Kidney (tissue), 14 donors: ENCODE results near the gene ITGA4. TPM values are rescaled to one million over a fixed set of nuclear protein-coding genes. Genes with fewer than 3 reads are reported as not detected.

Experiments
- DNase-seq, 5 donors: peaks; one replicate each; pipeline ENCODE4 v3.0.0-alpha.2; 2013 to 2020
- FAIRE-seq: peaks from 2 replicates; lab custom pipeline; 2012; peaks lifted over from hg19 to GRCh38; lab: Jason Lieb, UNC
- H3K27ac ChIP-seq, 2 donors: one replicate each; pipeline ENCODE4 v1.7.0; 2013; ENCODE audit warnings: low read depth in 2 of 2, low read length in 2 of 2, inconsistent platforms in 1 of 2
- H3K27me3 ChIP-seq: one replicate; pipeline ENCODE4 v1.7.1; 2013; ENCODE audit warnings: low read length, inconsistent platforms; ENCODE audit not compliant: control insufficient read depth, insufficient read depth
- H3K36me3 ChIP-seq, 3 donors: one replicate each; pipeline versions ENCODE4 v1.7.0 to v1.7.1; 2013; ENCODE audit warnings: low read length in 3 of 3, control low read depth in 1 of 3, inconsistent platforms in 1 of 3; ENCODE audit not compliant: insufficient read depth in 3 of 3, control insufficient read depth in 2 of 3
- H3K4me1 ChIP-seq, 3 donors: one replicate each; pipeline versions ENCODE4 v1.7.0 to v1.7.1; 2013; ENCODE audit warnings: low read length in 3 of 3, inconsistent platforms in 1 of 3, low read depth in 1 of 3; ENCODE audit not compliant: control insufficient read depth in 2 of 3, insufficient read depth in 2 of 3
- H3K4me3 ChIP-seq, 3 donors: one replicate each; pipeline versions ENCODE4 v1.7.0 to v1.8.1; 2013; ENCODE audit warnings: low read length in 3 of 3, control low read depth in 1 of 3, inconsistent platforms in 1 of 3
- H3K9ac ChIP-seq, 3 donors: one replicate each; pipeline versions ENCODE4 v1.7.0 to v1.7.1; 2013; ENCODE audit warnings: low read length in 3 of 3, control low read depth in 1 of 3, inconsistent platforms in 1 of 3
- H3K9me3 ChIP-seq, 3 donors: one replicate each; pipeline versions ENCODE4 v1.7.0 to v1.7.1; 2013; ENCODE audit warnings: low read length in 3 of 3, control low read depth in 1 of 3, inconsistent platforms in 1 of 3; ENCODE audit not compliant: control insufficient read depth in 2 of 3, insufficient read depth in 1 of 3
- intact Hi-C: fragments of 100-400 bp; cut with DNase I; formaldehyde crosslinking; loops from one replicate; pipeline ENCODE4 v1.11.1; 2022
- polyA plus RNA-seq: library from polyadenylated mRNA; stranded (reverse); fragments of 350-450 nt; fragmentation: Illumina TruSeq; extraction: RNeasy Lipid Tissue Mini Kit (QIAGEN cat#74804); gene quantifications from one replicate; pipeline ENCODE4 v1.2.3, GENCODE V29; 2014; ENCODE audit warnings: low read depth, low replicate concordance; ENCODE audit not compliant: insufficient read depth
- total RNA-seq: library from RNA; stranded (reverse); fragmentation: NEBNext Ultra II Directional; extraction: Animal tissue kit (Norgen Biotek cat#: 25700); gene quantifications from one replicate; pipeline ENCODE4 v1.2.1, GENCODE V29; 2021
- TF ChIP-seq, protein P1 (sequence below): IDR thresholded peaks from 3 replicates; pipeline ENCODE4 v1.5.1; 2012; ENCODE audit warnings: mild to moderate bottlenecking, moderate library complexity, borderline replicate concordance; ENCODE audit not compliant: insufficient read depth; ENCODE audit errors: extremely low read depth
- donor health status: control.
- donor health status: control.
- donor health status: control.
- donor health status: control.
- donor health status: control.
- donor health status: DM: yes; HTN: yes; CAD: no.
- donor health status: Normal renal cell carcinoma (clear cell type).

The ITGA4 gene
- total and polyA plus RNA-seq, 2 donors from 2014 or later: 0.39 to 23.5 TPM

DNA sequence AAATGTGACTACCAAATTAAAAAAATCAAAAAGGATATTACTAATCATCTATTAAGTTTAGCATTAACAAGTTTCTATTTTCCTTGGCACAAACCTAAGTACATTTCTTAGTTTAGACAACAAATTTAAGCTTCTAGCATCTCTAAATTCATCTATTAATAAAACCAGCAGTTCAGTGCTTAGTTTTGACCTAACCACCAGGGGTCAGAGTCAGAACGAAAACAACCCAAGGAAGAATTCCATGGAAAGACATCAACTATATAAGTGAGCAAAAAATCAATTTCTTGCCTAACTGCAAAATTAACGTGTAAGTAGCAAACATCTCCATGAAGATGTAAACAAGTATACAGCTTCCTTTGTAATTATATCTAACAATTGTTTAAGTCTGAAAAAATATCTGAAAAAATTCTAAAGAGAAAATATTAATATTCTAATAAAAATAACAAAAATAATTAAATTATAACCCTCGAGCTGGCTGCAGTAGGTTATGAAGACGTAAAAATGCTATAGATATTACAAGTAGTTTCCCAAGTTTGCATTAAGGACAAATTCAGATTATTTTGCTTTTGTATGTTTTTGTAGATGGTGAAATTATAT lies 116.1 kb downstream of the ITGA4 start:
- no peaks in the 10 kb centered on the region for H3K27me3 ChIP-seq
- TF ChIP-seq, protein P1, sequence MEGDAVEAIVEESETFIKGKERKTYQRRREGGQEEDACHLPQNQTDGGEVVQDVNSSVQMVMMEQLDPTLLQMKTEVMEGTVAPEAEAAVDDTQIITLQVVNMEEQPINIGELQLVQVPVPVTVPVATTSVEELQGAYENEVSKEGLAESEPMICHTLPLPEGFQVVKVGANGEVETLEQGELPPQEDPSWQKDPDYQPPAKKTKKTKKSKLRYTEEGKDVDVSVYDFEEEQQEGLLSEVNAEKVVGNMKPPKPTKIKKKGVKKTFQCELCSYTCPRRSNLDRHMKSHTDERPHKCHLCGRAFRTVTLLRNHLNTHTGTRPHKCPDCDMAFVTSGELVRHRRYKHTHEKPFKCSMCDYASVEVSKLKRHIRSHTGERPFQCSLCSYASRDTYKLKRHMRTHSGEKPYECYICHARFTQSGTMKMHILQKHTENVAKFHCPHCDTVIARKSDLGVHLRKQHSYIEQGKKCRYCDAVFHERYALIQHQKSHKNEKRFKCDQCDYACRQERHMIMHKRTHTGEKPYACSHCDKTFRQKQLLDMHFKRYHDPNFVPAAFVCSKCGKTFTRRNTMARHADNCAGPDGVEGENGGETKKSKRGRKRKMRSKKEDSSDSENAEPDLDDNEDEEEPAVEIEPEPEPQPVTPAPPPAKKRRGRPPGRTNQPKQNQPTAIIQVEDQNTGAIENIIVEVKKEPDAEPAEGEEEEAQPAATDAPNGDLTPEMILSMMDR: peak; percentile 42
- peak; percentile 80 for FAIRE-seq
- H3K9ac ChIP-seq: no peak overlapping the region
- no peak overlapping the region for H3K4me3 ChIP-seq
- no peaks in the 10 kb centered on the region for H3K36me3 ChIP-seq
- H3K9me3 ChIP-seq: no peaks in the 10 kb centered on the region
- DNase-seq: peak in 2 of 5 donors; percentile 33 to 58
- peaks cover 0 to 8% (median 6%) of the 10 kb centered on the region in 3 donors for H3K4me1 ChIP-seq
- no peak overlapping the region for H3K27ac ChIP-seq
- intact Hi-C loops: no loop called here

DNA sequence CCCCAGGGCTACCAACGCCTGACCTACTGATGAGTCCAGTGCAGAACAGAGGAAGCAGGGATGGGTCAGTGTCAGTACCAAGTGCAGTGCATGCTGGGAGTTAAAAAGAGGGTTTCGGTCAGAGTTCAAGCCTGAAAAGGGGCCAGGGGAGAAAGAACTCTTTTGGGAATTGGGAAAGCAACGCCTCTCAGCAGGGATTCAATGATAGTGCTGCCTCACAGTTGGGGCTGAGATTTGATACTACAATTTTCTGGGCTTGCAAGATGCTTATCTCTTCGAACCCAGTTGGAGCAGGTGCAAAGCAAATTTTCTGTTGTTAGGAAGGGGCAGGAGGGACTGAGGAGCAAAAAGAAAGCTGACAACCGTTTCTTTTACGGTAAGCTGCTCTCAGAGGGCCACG lies 117.1 kb downstream of the ITGA4 start:
- H3K4me3 ChIP-seq: no peak overlapping the region
- no peak overlapping the region for H3K9ac ChIP-seq
- H3K27ac ChIP-seq: no peak overlapping the region
- peaks cover 0 to 8% (median 6%) of the 10 kb centered on the region in 3 donors for H3K4me1 ChIP-seq
- H3K27me3 ChIP-seq: no peaks in the 10 kb centered on the region
- FAIRE-seq (no peak), DNase-seq (no peak)
- TF ChIP-seq, protein P1: no peak
- H3K9me3 ChIP-seq: no peaks in the 10 kb centered on the region
- H3K36me3 ChIP-seq: no peaks in the 10 kb centered on the region
- intact Hi-C loops: no loop called here

DNA sequence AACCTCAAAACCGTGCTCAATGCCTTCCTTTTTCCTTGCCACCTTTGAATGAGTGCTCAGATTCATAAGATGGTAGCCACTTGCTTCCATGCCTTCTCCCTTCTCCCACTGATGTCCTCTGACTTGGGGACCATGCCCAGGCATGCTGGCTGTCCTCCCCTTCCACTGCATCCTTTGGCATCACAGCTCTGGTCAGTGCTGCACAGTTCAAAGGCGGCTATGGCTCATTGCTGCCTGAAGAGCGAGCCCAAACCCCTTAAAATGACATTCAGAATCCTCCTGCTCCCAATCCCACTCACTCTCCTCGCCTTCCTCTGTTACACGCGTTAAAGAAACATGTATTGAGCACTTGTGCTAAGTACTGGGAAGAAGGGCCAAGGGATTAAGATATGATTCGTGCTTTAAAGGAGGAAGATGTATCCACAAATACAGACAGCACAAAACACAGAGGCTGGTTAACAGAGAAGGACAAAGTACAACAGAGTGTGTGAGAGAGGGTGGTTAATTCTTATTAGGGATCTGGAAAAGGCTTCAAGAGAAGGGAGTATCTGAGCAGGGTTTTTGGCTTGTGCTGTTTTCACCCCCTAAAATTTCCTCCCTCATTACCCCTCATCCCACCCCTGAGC lies 118.0 kb downstream of the ITGA4 start:
- Histone ChIP-seq H3K9me3 (no peaks in the 10 kb centered on the region), H3K27ac (peak overlapping the region in 1 of 2 donors; percentile 28), H3K4me1 (peaks cover 0 to 8% (median 6%) of the 10 kb centered on the region in 3 donors), H3K4me3 (peak overlapping the region in 1 of 3 donors; percentile 14), H3K9ac (no peak overlapping the region), H3K36me3 (no peaks in the 10 kb centered on the region), H3K27me3 (no peaks in the 10 kb centered on the region)
- DNase-seq (peak in 1 of 5 donors; percentile 23), FAIRE-seq (no peak)
- TF ChIP-seq, protein P1: no peak
- intact Hi-C loops: no loop called here
